GM21576 (cell line): ENCODE results near the gene SARDH.
"Not testable (repeated sequence)": the region's sequence is repeated elsewhere in the genome, so short reads cannot be mapped to it uniquely, and the experiment has no call there.

ENCODE experiments used
- ATAC-seq: cut with Tn5 transposase; IDR thresholded peaks from one replicate; pipeline ENCODE4 v1.9.1; 2021; ENCODE audit warnings: mild to moderate bottlenecking, moderate library complexity; ENCODE audit not compliant: unreplicated experiment

The SARDH gene

GRCh38 chr9:133777068-133777791 is 39.1 kb upstream of the SARDH start:
- ATAC-seq = no peak

- no peak for ATAC-seq
Observed at GRCh38 chr9:133775951-133776905, 38.1 kb upstream of the SARDH start.

DNA sequence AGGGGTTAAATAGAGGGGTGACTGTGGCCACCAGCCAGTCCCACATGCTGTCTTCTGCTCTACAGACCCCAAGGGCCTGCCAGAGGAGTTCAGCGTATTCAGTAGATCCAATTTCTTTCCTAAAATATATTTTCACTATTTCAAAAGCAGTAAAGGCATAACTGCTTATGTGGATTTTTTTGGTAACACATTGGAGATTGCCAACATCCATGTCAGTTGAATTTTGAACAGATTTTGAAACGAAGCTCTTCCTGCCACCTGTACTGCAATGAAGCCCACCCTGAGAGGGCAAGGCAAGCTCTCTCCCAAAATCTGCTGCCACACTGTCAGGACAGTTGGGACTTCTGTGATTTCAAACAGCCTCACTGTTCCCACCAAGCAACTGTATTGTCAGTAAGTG is 37.1 kb upstream of the SARDH start:
- no peak for ATAC-seq

- ATAC-seq = no peak
Observed at GRCh38 chr9:133774799-133775198, 36.6 kb upstream of the SARDH start.

DNA sequence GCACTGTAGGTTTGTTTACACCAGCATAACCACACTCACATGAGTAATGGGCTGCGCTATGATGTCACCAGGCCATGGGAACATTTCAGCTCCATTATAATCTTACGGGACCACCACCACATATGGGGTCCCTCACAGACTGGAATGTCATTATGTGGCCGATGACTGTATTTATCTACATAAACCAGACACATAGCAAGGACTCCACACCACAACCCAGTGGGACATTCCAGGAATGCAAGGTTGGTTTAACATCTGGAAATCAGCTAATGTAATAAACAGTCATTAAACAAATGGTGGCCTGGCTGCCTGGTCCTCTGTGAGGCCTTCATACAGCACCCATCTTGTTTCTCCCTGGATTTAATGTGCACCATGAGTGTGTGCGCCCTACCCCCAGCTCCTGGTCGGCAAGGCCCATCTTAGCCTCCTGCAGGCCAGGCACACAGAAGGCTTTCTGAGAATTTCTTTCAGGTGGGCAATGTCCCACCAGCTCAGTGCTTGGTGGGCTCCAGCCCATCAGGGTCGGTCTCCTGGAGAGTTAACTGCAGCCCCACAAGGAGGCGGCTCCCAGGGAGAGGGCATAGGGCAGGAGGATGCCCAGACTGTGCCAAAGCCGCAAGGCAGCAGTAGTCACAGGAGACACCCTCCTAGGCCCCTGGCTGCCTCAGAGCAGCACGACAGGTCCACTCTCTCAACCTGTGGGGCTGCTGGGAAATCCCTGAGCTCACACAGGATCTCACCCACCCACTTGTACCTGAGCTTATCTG is 35.9 kb upstream of the SARDH start:
- no peak for ATAC-seq

GRCh38 chr9:133772581-133772980 is 34.4 kb upstream of the SARDH start:
- no peak for ATAC-seq

DNA sequence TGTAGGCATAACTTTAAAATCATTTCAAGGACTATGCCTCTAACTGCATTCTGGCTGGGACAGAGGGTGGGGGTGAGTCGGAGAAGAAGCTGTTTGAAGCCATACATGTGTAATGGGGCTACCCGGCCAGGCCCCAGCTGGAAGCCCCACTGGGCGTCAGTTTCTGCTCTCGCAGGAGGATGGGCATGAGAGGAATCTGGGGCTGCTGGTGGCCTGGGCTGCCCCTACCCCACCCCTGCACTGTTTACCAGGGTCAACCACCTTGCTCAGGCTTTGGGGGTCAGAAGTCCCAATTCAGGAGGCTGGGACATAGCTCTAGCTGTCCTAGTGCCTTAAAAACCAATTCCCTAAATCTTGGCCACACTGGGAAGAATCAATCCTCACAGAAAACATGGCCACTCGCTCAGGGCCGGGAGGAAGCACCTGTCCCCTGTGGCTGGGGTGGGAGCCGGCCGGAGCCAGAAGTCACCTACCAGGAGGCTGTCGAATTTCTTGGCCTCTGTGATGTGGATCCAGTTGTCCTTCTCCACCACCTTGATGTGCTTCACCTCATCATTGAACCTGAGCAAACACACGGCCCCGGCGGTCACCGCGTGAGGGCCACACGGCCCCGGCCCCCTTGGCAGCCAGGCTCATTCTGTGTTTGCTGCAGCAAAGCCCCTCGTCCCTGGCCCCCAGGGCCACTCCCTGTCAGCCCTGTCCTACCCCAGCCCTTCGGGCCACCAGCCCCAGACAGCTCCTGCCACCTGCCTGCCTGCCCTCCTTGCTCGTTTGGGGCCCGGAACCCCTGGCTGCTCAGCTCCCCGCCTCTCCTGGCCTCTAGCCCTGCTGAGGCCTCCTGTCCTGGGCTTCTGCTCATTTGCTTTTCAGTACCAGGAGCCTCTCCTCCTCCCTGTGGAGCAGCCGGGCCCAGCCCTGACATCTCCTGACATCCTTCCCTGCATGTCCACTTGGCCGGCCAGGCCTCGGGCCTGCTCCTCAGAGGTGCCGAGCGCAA is 33.6 kb upstream of the SARDH start:
- ATAC-seq = no peak

- ATAC-seq = no peak
Observed at GRCh38 chr9:133770076-133770777, 32.1 kb upstream of the SARDH start.

GRCh38 chr9:133769511-133770075 is 31.4 kb upstream of the SARDH start:
- ATAC-seq = no peak

GRCh38 chr9:133768859-133769510 is 30.8 kb upstream of the SARDH start:
- ATAC-seq = no peak

DNA sequence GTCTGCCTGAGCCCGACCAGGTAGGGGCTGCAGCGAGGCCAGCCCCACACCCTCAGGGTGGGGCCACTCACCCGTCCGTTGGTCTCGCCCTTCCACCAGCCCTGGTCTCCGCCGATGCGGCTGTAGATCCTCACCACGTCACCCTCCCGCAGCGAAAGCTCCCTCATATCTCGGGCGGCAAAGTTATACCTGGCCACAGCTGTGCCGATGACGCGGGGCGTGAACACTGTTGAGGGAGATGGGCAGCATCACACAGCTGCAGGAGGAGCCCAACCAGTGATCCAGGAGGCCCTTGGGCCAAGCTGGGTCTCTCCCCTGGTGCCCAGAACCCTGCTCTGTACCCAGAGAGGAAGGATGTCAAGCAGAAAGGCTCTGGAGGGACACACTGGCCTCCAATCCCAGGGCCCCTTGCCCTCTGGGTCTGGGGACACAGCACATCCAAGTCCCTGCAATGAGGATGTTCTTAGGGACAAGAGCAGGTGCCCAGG is 30.3 kb upstream of the SARDH start:
- no peak for ATAC-seq

- ATAC-seq = no peak
Observed at GRCh38 chr9:133767625-133768024, 29.5 kb upstream of the SARDH start.

DNA sequence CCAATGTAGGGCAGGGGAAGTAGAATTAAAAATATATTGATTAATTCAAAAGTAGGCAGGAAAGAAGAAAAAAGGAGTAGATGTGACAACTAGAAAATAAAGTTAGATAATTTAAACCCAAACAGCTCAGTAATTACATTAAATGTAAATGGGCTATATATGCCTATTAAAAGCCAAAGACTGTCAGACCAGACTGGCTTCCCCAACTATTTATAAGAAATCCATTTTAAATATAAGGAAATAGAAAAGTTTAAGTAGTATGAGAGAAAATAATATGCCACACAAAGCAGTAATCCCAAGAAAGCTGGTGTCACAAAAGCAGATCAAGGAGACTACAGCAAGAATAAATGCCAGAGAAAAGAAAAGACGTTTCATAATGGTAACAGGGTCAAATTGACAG is 28.9 kb upstream of the SARDH start:
- no peak for ATAC-seq

- ATAC-seq = not testable (repeated sequence)
Observed at GRCh38 chr9:133766234-133766633, 28.1 kb upstream of the SARDH start.

- no peak for ATAC-seq
Observed at GRCh38 chr9:133763272-133764183, 25.4 kb upstream of the SARDH start.

GRCh38 chr9:133762488-133763271 is 24.5 kb upstream of the SARDH start:
- no peak for ATAC-seq
